AG04449 (cell line): Measurements from ENCODE around the gene VPS52.

Source experiments
- CTCF ChIA-PET: fragments of 350-600 bp; formaldehyde crosslinking; extraction: SDS; loops from one replicate; lab custom pipeline; 2021; ENCODE audit warnings: antibody characterized with exemption; lab: Yijun Ruan, JAX
- POLR2A ChIA-PET: fragments of 400-600, 350-600 bp; formaldehyde crosslinking; extraction: SDS; loops from one replicate; lab custom pipeline; 2020; ENCODE audit warnings: antibody characterized with exemption, inconsistent platforms; lab: Yijun Ruan, JAX
- DNase-seq: peaks from one replicate; pipeline ENCODE4 v3.0.0-alpha.2; 2010; ENCODE audit warnings: low read depth, low spot score
- H3K4me3 ChIP-seq: 2 replicates; pipeline ENCODE4 v1.5.1; 2011; ENCODE audit warnings: low read depth, mild to moderate bottlenecking, control low read depth, low read length
- CTCF ChIP-seq: IDR thresholded peaks from one replicate; pipeline ENCODE4 v1.5.1; 2011; ENCODE audit warnings: mild to moderate bottlenecking, moderate library complexity, low read length, control low read depth, inconsistent platforms; ENCODE audit not compliant: insufficient read depth; ENCODE audit errors: missing control alignments

Gene VPS52

GRCh38 chr6:33207552-33208090 lies 64.1 kb downstream of the VPS52 start:
- ChIA-PET POLR2A (interaction anchor here (1.5 to 2.5 kb wide), 3 partner anchors 8 to 236 kb away, joined by 5 to 25 read pairs (median 8); no protein-coding TSS in a partner anchor), CTCF (interaction anchor here (0.6 to 1.8 kb wide), 4 partner anchors 10 to 39 kb away, joined by 3 to 12 read pairs (median 4); no protein-coding TSS in a partner anchor)
- peak overlapping the region; percentile 83 for H3K4me3 ChIP-seq
- no peak for TF ChIP-seq CTCF
- DNase-seq = no peak

- no peak for TF ChIP-seq CTCF
- no peak for DNase-seq
- CTCF ChIA-PET = interaction anchor here (1.2 kb wide), 1 partner anchor 40 kb away, joined by 4 read pairs; no protein-coding TSS in a partner anchor
- POLR2A ChIA-PET = interaction anchor here (2.1 to 2.5 kb wide), 2 partner anchors 42 to 235 kb away, joined by 8 to 25 read pairs; no protein-coding TSS in a partner anchor
- peak overlapping the region; percentile 83 for H3K4me3 ChIP-seq
These were observed 64.7 kb downstream of the VPS52 start for GRCh38 chr6:33206864-33207551.

- no peak overlapping the region for H3K4me3 ChIP-seq
- CTCF ChIA-PET = no interaction called here
- POLR2A ChIA-PET = interaction anchor here (1.3 kb wide), 1 partner anchor 234 kb away, joined by 4 read pairs; no protein-coding TSS in a partner anchor
- DNase-seq = no peak
- no peak for TF ChIP-seq CTCF
These were observed 65.4 kb downstream of the VPS52 start for GRCh38 chr6:33206027-33206863.

GRCh38 chr6:33205191-33206026 lies 66.3 kb downstream of the VPS52 start:
- H3K4me3 ChIP-seq = peak overlapping the region; percentile 70
- TF ChIP-seq CTCF = no peak
- DNase-seq = no peak
- CTCF ChIA-PET = interaction anchor here (0.9 to 1.4 kb wide), 3 partner anchors 9 to 44 kb away, joined by 3 to 4 read pairs (median 3); no protein-coding TSS in a partner anchor
- POLR2A ChIA-PET = interaction anchor here (1.3 kb wide), 1 partner anchor 233 kb away, joined by 4 read pairs; no protein-coding TSS in a partner anchor

GRCh38 chr6:33204415-33205190 lies 67.1 kb downstream of the VPS52 start, which contains the start of gene HSD17B8:
Gene HSD17B8 (plus strand): TSS chr6:33204655. CDS start chr6:33204669, 14 bp downstream.
- TF ChIP-seq CTCF = no peak
- ChIA-PET POLR2A (interaction anchor here (0.7 to 1.0 kb wide), 5 partner anchors 10 to 232 kb away, joined by 3 to 5 read pairs (median 4); partner anchors contain the start of gene B3GALT4), CTCF (interaction anchor here (0.6 to 1.4 kb wide), 4 partner anchors 8 to 44 kb away, joined by 3 to 4 read pairs (median 3); no protein-coding TSS in a partner anchor)
- H3K4me3 ChIP-seq = peak within 1 kb of the TSS; percentile 70
- DNase-seq = peak; percentile 53
